Endodermal cell (in vitro differentiated cells): ENCODE results near the gene PTEN. TPM values are rescaled to one million over a fixed set of nuclear protein-coding genes. Genes with fewer than 3 reads are reported as not detected.

ENCODE experiments used
- DNase-seq: peaks from one replicate; pipeline ENCODE4 v3.0.0-alpha.2; 2017
- H3K27ac ChIP-seq: 2 replicates; pipeline ENCODE4 v1.5.1; 2013; ENCODE audit warnings: mild to moderate bottlenecking, low read depth, low read length, moderate library complexity
- H3K27me3 ChIP-seq: 2 replicates; pipeline ENCODE4 v1.6.1; 2013; ENCODE audit warnings: mild to moderate bottlenecking, low read length, moderate library complexity; ENCODE audit not compliant: insufficient read depth, control insufficient read depth, poor library complexity, severe bottlenecking
- H3K36me3 ChIP-seq: 2 replicates; pipeline ENCODE4 v1.7.0; 2013; ENCODE audit warnings: mild to moderate bottlenecking, low read length, moderate library complexity; ENCODE audit not compliant: control insufficient read depth, insufficient read depth
- H3K4me1 ChIP-seq: one replicate; pipeline ENCODE4 v1.7.0; 2013; ENCODE audit warnings: low read length; ENCODE audit not compliant: control insufficient read depth, insufficient read depth
- H3K4me3 ChIP-seq: 2 replicates; pipeline ENCODE4 v1.5.1; 2013; ENCODE audit warnings: mild to moderate bottlenecking, low read length, moderate library complexity
- H3K9ac ChIP-seq: 2 replicates; pipeline ENCODE4 v1.6.1; 2013; ENCODE audit warnings: mild to moderate bottlenecking, low read length, moderate library complexity; ENCODE audit not compliant: poor library complexity, severe bottlenecking; ENCODE audit errors: extremely low read depth
- H3K9me3 ChIP-seq: 2 replicates; pipeline ENCODE4 v1.6.1; 2013; ENCODE audit warnings: mild to moderate bottlenecking, low read length, moderate library complexity; ENCODE audit not compliant: control insufficient read depth
- H3K27ac Mint-ChIP-seq: 2 replicates; pipeline ENCODE4 v1.8.0; 2020; ENCODE audit warnings: mixed read lengths
- H3K27me3 Mint-ChIP-seq: 2 replicates; pipeline ENCODE4 v1.8.0; 2021; ENCODE audit warnings: mild to moderate bottlenecking, mixed read lengths; ENCODE audit not compliant: insufficient read depth
- H3K36me3 Mint-ChIP-seq: 2 replicates; pipeline ENCODE4 v1.8.0; 2020; ENCODE audit warnings: low read depth, mixed read lengths
- H3K4me1 Mint-ChIP-seq: 2 replicates; pipeline ENCODE4 v1.8.0; 2020; ENCODE audit warnings: mixed read lengths
- H3K4me3 Mint-ChIP-seq: 2 replicates; pipeline ENCODE4 v1.8.0; 2020; ENCODE audit warnings: mild to moderate bottlenecking, moderate library complexity, mixed read lengths
- H3K9me3 Mint-ChIP-seq: 2 replicates; pipeline ENCODE4 v1.8.0; 2020; ENCODE audit warnings: mild to moderate bottlenecking, mixed read lengths
- WGBS, 2 experiments: methylation state at CpG; one replicate each; pipeline versions ENCODE4 v1.1.5 to v1.1.7; 2013; ENCODE audit warnings: missing lambda C conversion rate in 2 of 2, mixed read lengths in 1 of 2; ENCODE audit not compliant: insufficient coverage in 1 of 2, insufficient read length in 1 of 2; 5-methylcytosine and 5-hydroxymethylcytosine counted together
- total RNA-seq, 2 donors: library from RNA; stranded (reverse); fragmentation: NEBNext Ultra II Directional in 1 of 2; extraction: Animal tissue kit (Norgen Biotek cat#: 25700) in 1 of 2; gene quantifications; 2 replicates in 1 of 2; 3 replicates in 1 of 2; pipeline ENCODE4 v1.2.1, GENCODE V29; 2021
- TF ChIP-seq, protein P1 (sequence below): fragments of 200-600 bp; sonication (generic); conservative IDR thresholded peaks from 2 replicates; pipeline ENCODE4 v1.5.0; 2021; ENCODE audit warnings: antibody characterized with exemption, mild to moderate bottlenecking

The PTEN gene
- total RNA-seq, 2 donors from 2014 or later = 41.7 to 45.0 TPM

DNA sequence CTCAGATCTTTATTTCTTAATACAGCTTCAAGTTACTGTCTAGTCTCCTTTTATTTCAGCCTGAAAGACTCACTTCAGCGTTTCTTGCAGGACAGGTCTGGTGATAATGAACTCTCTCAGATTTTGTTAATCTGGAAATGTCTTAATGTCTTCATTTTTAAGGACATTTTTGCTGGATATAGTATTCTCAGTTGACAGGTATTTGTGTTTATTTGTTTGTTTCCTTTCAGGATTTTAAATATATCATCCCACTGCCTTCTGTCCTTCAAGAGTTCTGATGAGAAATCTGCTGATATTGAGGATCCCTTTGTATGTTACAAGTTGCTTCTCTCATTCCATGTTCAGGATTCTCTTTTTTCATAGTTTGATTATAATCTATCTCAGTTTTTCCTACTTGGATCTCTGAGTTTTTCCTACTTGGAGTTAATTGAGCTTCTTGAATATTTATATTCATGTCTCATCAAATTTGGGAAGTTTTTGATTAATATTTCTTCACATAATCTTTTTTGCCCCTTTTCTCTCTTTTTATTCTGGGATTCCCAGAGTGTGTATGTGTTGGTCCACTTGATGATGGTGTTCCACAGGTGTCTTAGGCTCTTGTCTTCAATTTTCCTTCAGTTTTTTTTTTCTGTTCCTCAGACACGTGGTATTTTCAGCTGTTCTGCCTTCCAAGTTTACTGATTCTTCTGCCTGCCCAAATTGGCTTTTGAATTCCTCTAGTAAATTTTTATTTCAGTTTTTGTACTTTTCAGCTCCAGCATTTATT, 49.9 kb downstream of the PTEN start:
- TF ChIP-seq, protein P1, sequence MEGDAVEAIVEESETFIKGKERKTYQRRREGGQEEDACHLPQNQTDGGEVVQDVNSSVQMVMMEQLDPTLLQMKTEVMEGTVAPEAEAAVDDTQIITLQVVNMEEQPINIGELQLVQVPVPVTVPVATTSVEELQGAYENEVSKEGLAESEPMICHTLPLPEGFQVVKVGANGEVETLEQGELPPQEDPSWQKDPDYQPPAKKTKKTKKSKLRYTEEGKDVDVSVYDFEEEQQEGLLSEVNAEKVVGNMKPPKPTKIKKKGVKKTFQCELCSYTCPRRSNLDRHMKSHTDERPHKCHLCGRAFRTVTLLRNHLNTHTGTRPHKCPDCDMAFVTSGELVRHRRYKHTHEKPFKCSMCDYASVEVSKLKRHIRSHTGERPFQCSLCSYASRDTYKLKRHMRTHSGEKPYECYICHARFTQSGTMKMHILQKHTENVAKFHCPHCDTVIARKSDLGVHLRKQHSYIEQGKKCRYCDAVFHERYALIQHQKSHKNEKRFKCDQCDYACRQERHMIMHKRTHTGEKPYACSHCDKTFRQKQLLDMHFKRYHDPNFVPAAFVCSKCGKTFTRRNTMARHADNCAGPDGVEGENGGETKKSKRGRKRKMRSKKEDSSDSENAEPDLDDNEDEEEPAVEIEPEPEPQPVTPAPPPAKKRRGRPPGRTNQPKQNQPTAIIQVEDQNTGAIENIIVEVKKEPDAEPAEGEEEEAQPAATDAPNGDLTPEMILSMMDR = no peak
- 92 to 100% methylated on average over 1 to 2 of the region's 2 CpGs for WGBS, 2 experiments
- Mint-ChIP-seq H3K4me1 (peaks cover 14% of the 10 kb centered on the region), H3K9me3 (peaks cover 26% of the 10 kb centered on the region), H3K27me3 (no peaks in the 10 kb centered on the region), H3K36me3 (peaks cover 48% of the 10 kb centered on the region), H3K4me3 (no peak overlapping the region), H3K27ac (no peak overlapping the region)
- no peak for DNase-seq
- Histone ChIP-seq H3K36me3 (peaks cover 31% of the 10 kb centered on the region), H3K9ac (no peak overlapping the region), H3K27me3 (no peaks in the 10 kb centered on the region), H3K4me3 (no peak overlapping the region), H3K4me1 (no peaks in the 10 kb centered on the region), H3K9me3 (peaks cover 44% of the 10 kb centered on the region), H3K27ac (no peak overlapping the region)

GRCh38 chr10:87915406-87915805, 52.0 kb downstream of the PTEN start:
- Histone ChIP-seq H3K9me3 (peaks cover 37% of the 10 kb centered on the region), H3K36me3 (peaks cover 27% of the 10 kb centered on the region), H3K4me1 (no peaks in the 10 kb centered on the region), H3K27ac (no peak overlapping the region), H3K9ac (no peak overlapping the region), H3K4me3 (no peak overlapping the region), H3K27me3 (no peaks in the 10 kb centered on the region)
- Mint-ChIP-seq H3K27me3 (no peaks in the 10 kb centered on the region), H3K9me3 (peaks cover 26% of the 10 kb centered on the region), H3K36me3 (peaks cover 45% of the 10 kb centered on the region), H3K4me3 (no peak overlapping the region), H3K4me1 (peaks cover 14% of the 10 kb centered on the region), H3K27ac (no peak overlapping the region)
- peak; percentile 87 for DNase-seq
- WGBS, 2 experiments = 53 to 72% methylated on average over 3 to 4 of the region's 4 CpGs
- TF ChIP-seq, protein P1 = peak; percentile 37

- no peak overlapping the region for H3K4me3 Mint-ChIP-seq
- Histone ChIP-seq H3K9ac (no peak overlapping the region), H3K4me1 (no peaks in the 10 kb centered on the region), H3K27me3 (no peaks in the 10 kb centered on the region), H3K36me3 (peaks cover 26% of the 10 kb centered on the region), H3K27ac (no peak overlapping the region), H3K4me3 (no peak overlapping the region), H3K9me3 (peaks cover 32% of the 10 kb centered on the region)
- TF ChIP-seq, protein P1 = no peak
- no peak overlapping the region for H3K27ac Mint-ChIP-seq
- H3K4me1 Mint-ChIP-seq = peaks cover 14% of the 10 kb centered on the region
- peaks cover 26% of the 10 kb centered on the region for H3K9me3 Mint-ChIP-seq
- WGBS, 2 experiments = 93% methylated on average over 1 of the region's 1 CpG; no CpG with 5 or more reads in 1 of the 2 experiments
- no peak for DNase-seq
- peaks cover 40% of the 10 kb centered on the region for H3K36me3 Mint-ChIP-seq
- H3K27me3 Mint-ChIP-seq = no peaks in the 10 kb centered on the region
These were observed 52.6 kb downstream of the PTEN start for GRCh38 chr10:87915989-87916388.
